Measurements from ENCODE around the gene CHMP2A. TPM values are rescaled to one million over a fixed set of nuclear protein-coding genes. Genes with fewer than 3 reads are reported as not detected.

The CHMP2A gene
- total and polyA plus RNA-seq, 2 of the 4 experiments (the other 2 are of a cell fraction), result 105 to 183 TPM

GRCh38 chr19:58563034-58563573 lies 8.2 kb upstream of the CHMP2A start:
- Histone ChIP-seq H3K9me3 (ENCODE audit: control insufficient read depth, insufficient read depth, low read length) (no peaks in the 10 kb centered on the region), H3K14ac (replicated peaks; ENCODE audit: low read depth, low read length) (peak overlapping the region; percentile 45; the same call in 1 of the 2 replicates), H4K91ac (ENCODE audit: insufficient read depth, low read depth, low read length) (no peak overlapping the region), H3K27ac (ENCODE audit: insufficient read depth, low read length) (no peak overlapping the region; the same call in 1 of the 2 replicates), H3K79me1 (ENCODE audit: low read depth in 1 of 2, low read length in 2 of 2) (peaks cover 7 to 28% of the 10 kb centered on the region in 2 experiments), H4K5ac (ENCODE audit: low read depth, low read length) (no peak overlapping the region), H3K27me3 (ENCODE audit: control insufficient read depth, insufficient read depth, low read length) (no peaks in the 10 kb centered on the region), H3K4me1 (ENCODE audit: control insufficient read depth, insufficient read depth, low read length) (peaks cover 16% of the 10 kb centered on the region), H2BK20ac (ENCODE audit: low read depth, low read length) (no peak overlapping the region), H3K18ac (ENCODE audit: low read depth, low read length) (no peak overlapping the region), H2AK9ac (replicated peaks; ENCODE audit: low read depth, low read length, poor library complexity) (peak overlapping the region; percentile 88), H2BK5ac (ENCODE audit: low read depth, low read length, poor library complexity, severe bottlenecking) (no peak overlapping the region), H2AK5ac (ENCODE audit: low read depth, low read length) (peak overlapping the region; percentile 87; the same call in 1 of the 2 replicates), H4K8ac (ENCODE audit: low read depth in 2 of 2, low read length in 2 of 2) (peak overlapping the region; percentile 22 to 35; a peak in 2 of 4 replicates), H2BK120ac (ENCODE audit: low read depth, low read length) (no peak overlapping the region), H3K9me1 (ENCODE audit: insufficient read depth, low read length) (peaks cover 22% of the 10 kb centered on the region), H3K23ac (ENCODE audit: low read depth, low read length) (peak overlapping the region; percentile 39; the same call in 1 of the 2 replicates), H3K4me3 (ENCODE audit: insufficient read depth, low read depth, low read length) (peak overlapping the region; percentile 40), H2AFZ (replicated peaks; ENCODE audit: low read length, poor library complexity) (peak overlapping the region; percentile 90), H2BK15ac (ENCODE audit: low read depth, low read length) (no peak overlapping the region), H3K4me2 (ENCODE audit: low read depth, low read length) (peak overlapping the region; percentile 91), H3K4ac (ENCODE audit: low read depth, low read length) (no peak overlapping the region), H3K9ac (ENCODE audit: low read depth, low read length) (no peak overlapping the region), H3K36me3 (ENCODE audit: control insufficient read depth, insufficient read depth, low read length) (peaks cover 2% of the 10 kb centered on the region; the same call in 1 of the 2 replicates), H3K56ac (ENCODE audit: extremely low read depth, insufficient read depth, low read length) (no peak overlapping the region), H4K20me1 (ENCODE audit: insufficient read depth, low read length) (peaks cover 4% of the 10 kb centered on the region)
- DNase-seq (no peak), ATAC-seq (ENCODE audit: low read depth) (no peak)
- intact Hi-C loops (cut with micrococcal nuclease) (no loop called here), in situ Hi-C loops (cut with MboI; ENCODE audit: low sequenced_read_pairs) (no loop called here), dilution Hi-C loops (cut with HindIII; ENCODE audit: low sequenced_read_pairs, unreplicated experiment) (no loop called here)
- TF ChIP-seq MAFK (IDR thresholded peaks at IDR 0.05; ENCODE audit: low read depth, low read length) (no peak), MAZ (IDR thresholded peaks at IDR 0.05; ENCODE audit: borderline replicate concordance, low read depth, low read length) (no peak), SMC3 (IDR thresholded peaks at IDR 0.05; ENCODE audit: low read depth, low read length) (no peak), CTCF (conservative IDR thresholded peaks at IDR 0.05; ENCODE audit: low read depth, low read length) (no peak), CEBPB (IDR thresholded peaks at IDR 0.05; ENCODE audit: low read depth, low read length) (no peak), NFE2L2 (IDR thresholded peaks at IDR 0.05; ENCODE audit: low read depth, low read length) (no peak), FOS (IDR thresholded peaks at IDR 0.05; ENCODE audit: low read depth, low read length) (no peak), RAD21 (IDR thresholded peaks at IDR 0.05; ENCODE audit: low read length) (no peak), ELK1 (IDR thresholded peaks at IDR 0.05; ENCODE audit: borderline replicate concordance, low read depth, low read length) (no peak), RCOR1 (IDR thresholded peaks at IDR 0.05; ENCODE audit: insufficient replicate concordance, low read length) (no peak), POLR2A (IDR thresholded peaks at IDR 0.05; ENCODE audit: low read depth, low read length) (no peak), CHD1 (IDR thresholded peaks at IDR 0.05; ENCODE audit: low read depth, low read length) (no peak), USF2 (IDR thresholded peaks at IDR 0.05; ENCODE audit: low read depth, low read length) (no peak), MXI1 (IDR thresholded peaks at IDR 0.05; ENCODE audit: borderline replicate concordance, low read depth, low read length) (no peak), BHLHE40 (IDR thresholded peaks at IDR 0.05; ENCODE audit: low read depth, low read length) (no peak)
- ChIA-PET CTCF (no interaction called here), POLR2A (ENCODE audit: unreplicated experiment) (no interaction called here)
- WGBS, 2 experiments (ENCODE audit: extremely low coverage in 2 of 2, insufficient read length in 1 of 2), result 4% methylated on average over 22 of the region's 40 CpGs; no CpG with 5 or more reads in 1 of the 2 experiments
- BruUV-seq (replicated peaks), result no TSS peak
